H1 (cell line): ENCODE results near the gene VWCE. TPM values are rescaled to one million over a fixed set of nuclear protein-coding genes. Genes with fewer than 3 reads are reported as not detected.
"Not testable (repeated sequence)": the region's sequence is repeated elsewhere in the genome, so short reads cannot be mapped to it uniquely, and the experiment has no call there.

Experiments used
- CTCF ChIA-PET: fragments of 300-600 bp; sonication (Branson Sonifier 250); formaldehyde crosslinking; loops from one replicate; lab custom pipeline; 2021; ENCODE audit not compliant: partially characterized antibody; lab: Charles Lee
- POLR2A ChIA-PET: fragments of 300-600 bp; sonication (Branson Sonifier 250); formaldehyde crosslinking; loops from one replicate; lab custom pipeline; 2021; ENCODE audit warnings: inconsistent platforms; ENCODE audit not compliant: partially characterized antibody; lab: Charles Lee
- DNase-seq, 2 experiments: peaks; one replicate each; pipeline versions ENCODE4 v3.0.0 to v3.0.0-alpha.2; 2010 to 2022; ENCODE audit warnings: low spot score in 2 of 2, low read depth in 1 of 2, mixed read lengths in 1 of 2
- FAIRE-seq: peaks from 2 replicates; lab custom pipeline; 2011; peaks lifted over from hg19 to GRCh38; lab: Jason Lieb, UNC
- H2AFZ ChIP-seq: 2 replicates; pipeline ENCODE4 v1.8.1; 2012; ENCODE audit warnings: low read length, inconsistent platforms
- H2AK5ac ChIP-seq: 2 replicates; pipeline ENCODE4 v1.6.1; 2013; ENCODE audit warnings: low read depth, low read length
- H2BK120ac ChIP-seq: replicated peaks from 2 replicates; pipeline ENCODE3; 2013; ENCODE audit warnings: low read depth, low read length, inconsistent platforms
- H2BK12ac ChIP-seq: 2 replicates; pipeline ENCODE4 v1.6.1; 2013; ENCODE audit warnings: low read depth, low read length
- H2BK15ac ChIP-seq: 2 replicates; pipeline ENCODE4 v1.6.1; 2013; ENCODE audit warnings: low read length
- H2BK20ac ChIP-seq: 2 replicates; pipeline ENCODE4 v1.6.1; 2013; ENCODE audit warnings: low read length
- H2BK5ac ChIP-seq: 2 replicates; pipeline ENCODE4 v1.6.1; 2013; ENCODE audit warnings: low read depth, low read length
- H3K14ac ChIP-seq: 2 replicates; pipeline ENCODE4 v1.6.1; 2013; ENCODE audit warnings: inconsistent platforms; ENCODE audit not compliant: insufficient read length
- H3K18ac ChIP-seq: 2 replicates; pipeline ENCODE4 v1.6.1; 2013; ENCODE audit warnings: low read length; ENCODE audit errors: extremely low read depth
- H3K23ac ChIP-seq: 2 replicates; pipeline ENCODE4 v1.6.1; 2013; ENCODE audit warnings: inconsistent platforms; ENCODE audit not compliant: insufficient read length
- H3K23me2 ChIP-seq: 2 replicates; pipeline ENCODE4 v1.6.1; 2013; ENCODE audit warnings: low read depth, low read length
- H3K27ac ChIP-seq: 2 replicates; pipeline ENCODE4 v1.6.1; 2011; ENCODE audit warnings: low read depth, low read length, inconsistent platforms
- H3K27me3 ChIP-seq, 4 experiments: replicated peaks in 1 of 4; 1 replicate in 1 of 4; 2 replicates in 3 of 4; pipeline versions ENCODE4 v1.6.1 to v1.8.1; 2011 to 2013; ENCODE audit warnings: low read length in 3 of 4, mild to moderate bottlenecking in 3 of 4, inconsistent platforms in 2 of 4, mixed read lengths in 2 of 4, moderate library complexity in 1 of 4; ENCODE audit not compliant: control insufficient read depth in 3 of 4, insufficient read depth in 3 of 4; ENCODE audit errors: extremely low read depth in 1 of 4
- H3K36me3 ChIP-seq, 4 experiments: 2 replicates each; pipeline versions ENCODE4 v1.6.1 to v1.8.1; 2011 to 2013; ENCODE audit warnings: mild to moderate bottlenecking in 4 of 4, low read length in 3 of 4, moderate library complexity in 2 of 4, control low read depth in 1 of 4, inconsistent platforms in 1 of 4; ENCODE audit not compliant: insufficient read depth in 4 of 4, control insufficient read depth in 2 of 4
- H3K4ac ChIP-seq: replicated peaks from 2 replicates; pipeline ENCODE3; 2013; ENCODE audit warnings: low read length, low read depth, mixed read lengths, inconsistent platforms; ENCODE audit not compliant: insufficient read length
- H3K4me1 ChIP-seq, 4 experiments: replicated peaks in 1 of 4; 1 replicate in 1 of 4; 2 replicates in 3 of 4; pipeline versions ENCODE4 v1.6.1 to v1.8.1; 2011 to 2013; ENCODE audit warnings: low read length in 3 of 4, inconsistent platforms in 2 of 4, mixed read lengths in 1 of 4; ENCODE audit not compliant: insufficient read depth in 4 of 4, control insufficient read depth in 3 of 4
- H3K4me2 ChIP-seq, 2 experiments: 2 replicates each; pipeline versions ENCODE4 v1.6.1 to v1.8.1; 2011 to 2013; ENCODE audit warnings: low read depth in 2 of 2, low read length in 2 of 2, control low read depth in 1 of 2, inconsistent platforms in 1 of 2, mild to moderate bottlenecking in 1 of 2; ENCODE audit not compliant: insufficient read depth in 1 of 2
- H3K4me3 ChIP-seq, 4 experiments: fragments of 200-600, 300-600 bp in 1 of 4; sonication (generic), shearing (Covaris generic), sonication (Bioruptor Twin) in 1 of 4; 2 replicates each; pipeline versions ENCODE4 v1.5.1 to v1.8.1; 2011 to 2016; ENCODE audit warnings: low read length in 4 of 4, low read depth in 3 of 4, control low read depth in 2 of 4, inconsistent platforms in 2 of 4, mild to moderate bottlenecking in 2 of 4, mixed read lengths in 1 of 4, moderate library complexity in 1 of 4; ENCODE audit not compliant: insufficient read depth in 2 of 4; ENCODE audit errors: extremely low read depth in 1 of 4
- H3K56ac ChIP-seq: replicated peaks from 2 replicates; pipeline ENCODE3; 2013; ENCODE audit warnings: low read depth, mild to moderate bottlenecking, mixed read lengths, low read length, inconsistent platforms; ENCODE audit not compliant: insufficient read length
- H3K79me1 ChIP-seq: 2 replicates; pipeline ENCODE4 v1.6.1; 2013; ENCODE audit warnings: low read depth, low read length, control low read depth
- H3K79me2 ChIP-seq, 2 experiments: 2 replicates each; pipeline versions ENCODE4 v1.6.1 to v1.8.1; 2012 to 2013; ENCODE audit warnings: low read length in 2 of 2, mild to moderate bottlenecking in 2 of 2, inconsistent platforms in 1 of 2; ENCODE audit not compliant: insufficient read depth in 2 of 2, control insufficient read depth in 1 of 2
- H3K9ac ChIP-seq, 4 experiments: replicated peaks in 1 of 4; 1 replicate in 1 of 4; 2 replicates in 3 of 4; pipeline versions ENCODE4 v1.6.1 to v1.8.1; 2011 to 2013; ENCODE audit warnings: low read depth in 3 of 4, low read length in 3 of 4, control low read depth in 2 of 4, mild to moderate bottlenecking in 2 of 4, moderate library complexity in 2 of 4, inconsistent platforms in 1 of 4; ENCODE audit errors: extremely low read depth in 1 of 4
- H3K9me3 ChIP-seq, 2 experiments: 2 replicates each; pipeline versions ENCODE4 v1.6.1 to v1.8.1; 2012 to 2013; ENCODE audit warnings: mild to moderate bottlenecking in 2 of 2, moderate library complexity in 2 of 2, control low read depth in 1 of 2, inconsistent platforms in 1 of 2, low read depth in 1 of 2, low read length in 1 of 2, mixed read lengths in 1 of 2; ENCODE audit not compliant: insufficient read depth in 2 of 2
- H4K20me1 ChIP-seq, 2 experiments: replicated peaks in 1 of 2; 2 replicates each; pipeline versions ENCODE3 to v1.8.1; 2011 to 2013; ENCODE audit warnings: inconsistent platforms in 2 of 2, low read length in 2 of 2, mild to moderate bottlenecking in 1 of 2; ENCODE audit not compliant: insufficient read depth in 2 of 2, control insufficient read depth in 1 of 2
- H4K5ac ChIP-seq: 2 replicates; pipeline ENCODE4 v1.6.1; 2013; ENCODE audit warnings: low read length, low read depth, mixed read lengths, inconsistent platforms; ENCODE audit not compliant: insufficient read length
- H4K8ac ChIP-seq: 2 replicates; pipeline ENCODE4 v1.8.0; 2013; ENCODE audit warnings: mild to moderate bottlenecking, moderate library complexity, low read length, inconsistent platforms; ENCODE audit not compliant: insufficient read depth; ENCODE audit errors: extremely low read depth
- H4K91ac ChIP-seq: replicated peaks from 2 replicates; pipeline ENCODE3; 2013; ENCODE audit warnings: low read length, mixed read lengths, inconsistent platforms; ENCODE audit not compliant: insufficient read length
- WGBS, 2 experiments: shearing (Covaris generic) in 1 of 2; methylation state at CpG; one replicate each; pipeline versions ENCODE4 v1.1.6 to v1.1.7; 2013 to 2015; ENCODE audit warnings: low lambda C conversion rate in 2 of 2, mixed read lengths in 2 of 2, inconsistent platforms in 1 of 2, low coverage in 1 of 2, missing lambda C conversion rate in 1 of 2; ENCODE audit not compliant: insufficient replicate concordance in 2 of 2, insufficient coverage in 1 of 2, insufficient read length in 1 of 2; ENCODE audit errors: extremely low coverage in 1 of 2, missing lambda C conversion rate in 1 of 2; 5-methylcytosine and 5-hydroxymethylcytosine counted together
- polyA plus RNA-seq, 7 experiments: library from polyadenylated mRNA; depleted of rRNA in 3 of 7; stranded (reverse) in 5 of 7; unstranded in 2 of 7; fragments of >200 nt in 5 of 7; fragments of 200-250 nt in 2 of 7; gene quantifications; 1 replicate in 5 of 7; 2 replicates in 1 of 7; 4 replicates in 1 of 7; pipeline versions ENCODE4 v1.2.1 to v1.2.3, GENCODE V29; 2011 to 2013; ENCODE audit warnings: missing spikeins in 2 of 7, mixed read lengths in 2 of 7
- total RNA-seq: library from RNA; stranded (reverse); fragmentation: NEBNext Ultra II Directional; extraction: Animal tissue kit (Norgen Biotek cat#: 25700); gene quantifications from 2 replicates; pipeline ENCODE4 v1.2.1, GENCODE V29; 2021

The VWCE gene
- total and polyA plus RNA-seq, 2 of the 8 experiments (the other 6 are each of a cell fraction or from before 2014, with no cell fraction given) = 9.5 to 12.3 TPM

DNA sequence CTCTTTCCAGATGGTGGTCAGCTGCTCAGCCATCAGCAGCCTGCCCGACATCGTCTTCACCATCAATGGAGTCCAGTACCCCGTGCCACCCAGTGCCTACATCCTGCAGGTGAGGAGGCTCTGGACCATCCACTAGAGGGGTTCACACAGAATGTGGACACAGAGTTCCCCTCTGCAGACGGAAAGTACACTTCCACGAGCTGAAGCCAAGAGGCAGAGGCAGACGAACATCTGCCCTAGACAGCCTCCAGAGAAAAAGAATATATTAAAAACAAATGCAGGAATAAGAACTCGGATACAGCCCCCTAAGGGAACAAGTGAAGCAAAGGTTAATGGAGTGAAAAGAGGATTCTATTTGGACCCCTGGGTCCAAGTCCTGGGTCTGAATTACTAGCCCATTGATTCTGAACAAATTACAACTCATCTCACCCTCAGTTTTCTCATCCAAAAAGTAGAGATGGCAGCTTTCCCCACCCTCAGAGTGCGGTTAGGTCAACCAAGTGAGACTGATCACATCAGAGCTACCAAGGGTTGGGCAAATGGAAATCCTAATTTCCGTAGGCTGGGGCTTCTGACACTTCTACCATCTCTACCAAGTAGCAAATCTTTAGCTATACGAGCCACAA is 83.7 kb downstream of the VWCE start:
- H3K9me3 ChIP-seq, H3K27ac ChIP-seq, H2BK12ac ChIP-seq, POLR2A ChIA-PET, H2BK15ac ChIP-seq, DNase-seq, H4K8ac ChIP-seq, H2BK20ac ChIP-seq, H3K23ac ChIP-seq, H3K23me2 ChIP-seq, H3K4me2 ChIP-seq, H2AFZ ChIP-seq, H3K36me3 ChIP-seq, H3K14ac ChIP-seq, H4K91ac ChIP-seq, H3K9ac ChIP-seq, FAIRE-seq, H4K5ac ChIP-seq, H3K4ac ChIP-seq, H3K56ac ChIP-seq, H3K4me1 ChIP-seq, H2BK120ac ChIP-seq, H4K20me1 ChIP-seq, H3K18ac ChIP-seq, H2BK5ac ChIP-seq, H3K79me2 ChIP-seq, H3K79me1 ChIP-seq, H3K27me3 ChIP-seq, H3K4me3 ChIP-seq, H2AK5ac ChIP-seq, CTCF ChIA-PET: not testable (repeated sequence)
- WGBS, 2 experiments = 84% methylated on average over 7 of the region's 10 CpGs; no CpG with 5 or more reads in 1 of the 2 experiments

DNA sequence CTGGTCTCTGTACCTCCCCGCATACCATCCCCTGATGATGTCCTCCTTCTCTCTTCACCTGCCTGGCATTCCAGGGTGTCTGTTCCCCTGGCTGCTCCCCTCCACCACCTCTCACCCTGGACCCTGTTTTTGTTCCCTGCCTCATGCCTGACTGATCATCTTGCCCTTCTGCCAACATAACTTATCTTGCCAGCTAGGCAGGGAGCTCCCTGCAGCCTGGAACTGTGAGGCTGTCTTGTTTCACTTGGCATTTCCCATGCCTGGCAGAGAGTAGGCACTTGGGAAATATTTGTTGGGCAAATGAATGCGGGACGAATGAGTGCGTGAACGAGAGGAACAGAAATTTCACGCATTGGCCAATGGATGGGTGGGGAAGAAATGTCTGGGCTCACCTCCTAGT is 84.5 kb downstream of the VWCE start:
- H3K18ac ChIP-seq, H2BK120ac ChIP-seq, FAIRE-seq, H3K23ac ChIP-seq, H2BK12ac ChIP-seq, H2BK15ac ChIP-seq, H3K4me2 ChIP-seq, H3K9ac ChIP-seq, H3K4me1 ChIP-seq, H3K79me1 ChIP-seq, H2BK20ac ChIP-seq, CTCF ChIA-PET, H3K27me3 ChIP-seq, H2AK5ac ChIP-seq, H3K4ac ChIP-seq, H2BK5ac ChIP-seq, H4K5ac ChIP-seq, H3K56ac ChIP-seq, H3K14ac ChIP-seq, H3K36me3 ChIP-seq, POLR2A ChIA-PET, DNase-seq, H4K20me1 ChIP-seq, H3K23me2 ChIP-seq, H2AFZ ChIP-seq, H3K4me3 ChIP-seq, H4K91ac ChIP-seq, H3K27ac ChIP-seq, H3K79me2 ChIP-seq, H4K8ac ChIP-seq, H3K9me3 ChIP-seq: not testable (repeated sequence)
- no CpG with 5 or more reads among the region's 6 CpGs for WGBS, 2 experiments
